Astrocyte (in vitro differentiated cells and primary cell): ENCODE results near the gene ADARB2. TPM values are rescaled to one million over a fixed set of nuclear protein-coding genes. Genes with fewer than 3 reads are reported as not detected.

ENCODE experiments used
- DNase-seq: peaks from one replicate; pipeline ENCODE4 v3.0.0-alpha.2; 2010; ENCODE audit warnings: low read depth
- FAIRE-seq: peaks from 2 replicates; lab custom pipeline; 2011; peaks lifted over from hg19 to GRCh38; lab: Jason Lieb, UNC
- H2AFZ ChIP-seq: 2 replicates; pipeline ENCODE4 v1.6.0; 2012; ENCODE audit warnings: low read depth, low read length, inconsistent platforms
- H3K27ac ChIP-seq: 2 replicates; pipeline ENCODE4 v1.5.1; 2011; ENCODE audit warnings: low read depth, low read length, inconsistent platforms
- H3K27me3 ChIP-seq: 2 replicates; pipeline ENCODE4 v1.6.0; 2011; ENCODE audit warnings: low read length, inconsistent platforms; ENCODE audit not compliant: insufficient read depth
- H3K36me3 ChIP-seq: 2 replicates; pipeline ENCODE4 v1.5.1; 2011; ENCODE audit warnings: low read length, inconsistent platforms; ENCODE audit not compliant: insufficient read depth
- H3K4me1 ChIP-seq: 2 replicates; pipeline ENCODE4 v1.5.1; 2011; ENCODE audit warnings: low read length, inconsistent platforms; ENCODE audit not compliant: insufficient read depth
- H3K4me2 ChIP-seq: 2 replicates; pipeline ENCODE4 v1.6.0; 2012; ENCODE audit warnings: low read length, inconsistent platforms
- H3K4me3 ChIP-seq: 2 replicates; pipeline ENCODE4 v1.5.1; 2011; ENCODE audit warnings: low read depth, mild to moderate bottlenecking, low read length, inconsistent platforms; ENCODE audit not compliant: insufficient read depth
- H3K79me2 ChIP-seq: 2 replicates; pipeline ENCODE4 v1.6.0; 2012; ENCODE audit warnings: mild to moderate bottlenecking, low read length, inconsistent platforms; ENCODE audit not compliant: insufficient read depth
- H3K9ac ChIP-seq: 2 replicates; pipeline ENCODE4 v1.6.0; 2012; ENCODE audit warnings: mild to moderate bottlenecking, low read length, inconsistent platforms
- H3K9me3 ChIP-seq: 2 replicates; pipeline ENCODE4 v1.5.1; 2012; ENCODE audit warnings: low read depth, mild to moderate bottlenecking, low read length, inconsistent platforms; ENCODE audit not compliant: insufficient read depth
- H4K20me1 ChIP-seq: 2 replicates; pipeline ENCODE4 v1.6.0; 2012; ENCODE audit warnings: low read length, inconsistent platforms; ENCODE audit not compliant: insufficient read depth
- H3K27ac Mint-ChIP-seq: one replicate; pipeline ENCODE4 v1.8.0; 2021; ENCODE audit warnings: mild to moderate bottlenecking, mixed read lengths; ENCODE audit not compliant: unreplicated experiment
- H3K27me3 Mint-ChIP-seq: one replicate; pipeline ENCODE4 v1.8.0; 2021; ENCODE audit warnings: low read depth, mixed read lengths; ENCODE audit not compliant: unreplicated experiment
- H3K36me3 Mint-ChIP-seq: one replicate; pipeline ENCODE4 v1.8.0; 2021; ENCODE audit warnings: low read depth, mixed read lengths; ENCODE audit not compliant: unreplicated experiment
- H3K4me1 Mint-ChIP-seq: one replicate; pipeline ENCODE4 v1.8.0; 2021; ENCODE audit warnings: low read depth, mixed read lengths; ENCODE audit not compliant: unreplicated experiment
- H3K4me3 Mint-ChIP-seq: one replicate; pipeline ENCODE4 v1.8.0; 2021; ENCODE audit warnings: mild to moderate bottlenecking, moderate library complexity, mixed read lengths; ENCODE audit not compliant: unreplicated experiment
- H3K9me3 Mint-ChIP-seq: one replicate; pipeline ENCODE4 v1.8.0; 2021; ENCODE audit warnings: mild to moderate bottlenecking, mixed read lengths; ENCODE audit not compliant: unreplicated experiment
- EZH2 ChIP-seq: IDR thresholded peaks from 2 replicates; pipeline ENCODE4 v1.6.1; 2012; ENCODE audit warnings: mild to moderate bottlenecking, low read length, inconsistent platforms; ENCODE audit not compliant: insufficient read depth
- total RNA-seq: library from RNA; stranded (reverse); gene quantifications from 2 replicates; pipeline ENCODE4 v1.2.1, GENCODE V29; 2021
- TF ChIP-seq, protein P1 (sequence below): IDR thresholded peaks from 2 replicates; pipeline ENCODE4 v1.5.1; 2011; ENCODE audit warnings: low read depth, mild to moderate bottlenecking, inconsistent platforms, low read length, moderate library complexity; ENCODE audit not compliant: insufficient read depth

Gene ADARB2
- total RNA-seq, 1 donor from 2014 or later: 0.18 TPM

DNA sequence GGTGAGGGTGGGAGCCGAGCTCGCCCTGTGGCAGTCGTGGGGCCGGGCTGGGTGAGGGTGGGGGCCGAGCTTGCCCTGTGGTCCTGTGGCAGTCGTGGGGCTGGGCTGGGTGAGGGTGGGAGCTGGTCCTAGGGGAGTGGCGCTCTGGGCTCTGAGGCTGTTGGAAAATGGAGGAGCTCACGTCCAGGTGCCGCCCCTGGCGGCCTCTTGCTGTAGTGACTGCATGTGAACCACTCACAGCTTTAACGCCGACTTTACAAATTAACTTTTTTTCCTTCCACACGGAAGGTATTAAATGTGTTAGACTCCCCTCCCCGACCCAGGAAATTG, 368.5 kb downstream of the ADARB2 start:
- Mint-ChIP-seq H3K27me3 (peaks cover 10% of the 10 kb centered on the region), H3K36me3 (no peaks in the 10 kb centered on the region), H3K4me3 (no peak overlapping the region), H3K27ac (no peak overlapping the region), H3K9me3 (no peaks in the 10 kb centered on the region), H3K4me1 (no peaks in the 10 kb centered on the region)
- H3K79me2 ChIP-seq: no peaks in the 10 kb centered on the region
- DNase-seq (no peak), FAIRE-seq (no peak)
- H4K20me1 ChIP-seq: no peaks in the 10 kb centered on the region
- no peaks in the 10 kb centered on the region for H3K9me3 ChIP-seq
- no peaks in the 10 kb centered on the region for H3K36me3 ChIP-seq
- no peak overlapping the region for H3K27ac ChIP-seq
- H3K4me3 ChIP-seq: no peak overlapping the region
- H3K27me3 ChIP-seq: no peaks in the 10 kb centered on the region
- H2AFZ ChIP-seq: no peak overlapping the region
- no peaks in the 10 kb centered on the region for H3K4me1 ChIP-seq
- H3K4me2 ChIP-seq: no peak overlapping the region
- TF ChIP-seq, protein P1, sequence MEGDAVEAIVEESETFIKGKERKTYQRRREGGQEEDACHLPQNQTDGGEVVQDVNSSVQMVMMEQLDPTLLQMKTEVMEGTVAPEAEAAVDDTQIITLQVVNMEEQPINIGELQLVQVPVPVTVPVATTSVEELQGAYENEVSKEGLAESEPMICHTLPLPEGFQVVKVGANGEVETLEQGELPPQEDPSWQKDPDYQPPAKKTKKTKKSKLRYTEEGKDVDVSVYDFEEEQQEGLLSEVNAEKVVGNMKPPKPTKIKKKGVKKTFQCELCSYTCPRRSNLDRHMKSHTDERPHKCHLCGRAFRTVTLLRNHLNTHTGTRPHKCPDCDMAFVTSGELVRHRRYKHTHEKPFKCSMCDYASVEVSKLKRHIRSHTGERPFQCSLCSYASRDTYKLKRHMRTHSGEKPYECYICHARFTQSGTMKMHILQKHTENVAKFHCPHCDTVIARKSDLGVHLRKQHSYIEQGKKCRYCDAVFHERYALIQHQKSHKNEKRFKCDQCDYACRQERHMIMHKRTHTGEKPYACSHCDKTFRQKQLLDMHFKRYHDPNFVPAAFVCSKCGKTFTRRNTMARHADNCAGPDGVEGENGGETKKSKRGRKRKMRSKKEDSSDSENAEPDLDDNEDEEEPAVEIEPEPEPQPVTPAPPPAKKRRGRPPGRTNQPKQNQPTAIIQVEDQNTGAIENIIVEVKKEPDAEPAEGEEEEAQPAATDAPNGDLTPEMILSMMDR: peak; percentile 18
- TF ChIP-seq EZH2: no peak
- no peak overlapping the region for H3K9ac ChIP-seq

DNA sequence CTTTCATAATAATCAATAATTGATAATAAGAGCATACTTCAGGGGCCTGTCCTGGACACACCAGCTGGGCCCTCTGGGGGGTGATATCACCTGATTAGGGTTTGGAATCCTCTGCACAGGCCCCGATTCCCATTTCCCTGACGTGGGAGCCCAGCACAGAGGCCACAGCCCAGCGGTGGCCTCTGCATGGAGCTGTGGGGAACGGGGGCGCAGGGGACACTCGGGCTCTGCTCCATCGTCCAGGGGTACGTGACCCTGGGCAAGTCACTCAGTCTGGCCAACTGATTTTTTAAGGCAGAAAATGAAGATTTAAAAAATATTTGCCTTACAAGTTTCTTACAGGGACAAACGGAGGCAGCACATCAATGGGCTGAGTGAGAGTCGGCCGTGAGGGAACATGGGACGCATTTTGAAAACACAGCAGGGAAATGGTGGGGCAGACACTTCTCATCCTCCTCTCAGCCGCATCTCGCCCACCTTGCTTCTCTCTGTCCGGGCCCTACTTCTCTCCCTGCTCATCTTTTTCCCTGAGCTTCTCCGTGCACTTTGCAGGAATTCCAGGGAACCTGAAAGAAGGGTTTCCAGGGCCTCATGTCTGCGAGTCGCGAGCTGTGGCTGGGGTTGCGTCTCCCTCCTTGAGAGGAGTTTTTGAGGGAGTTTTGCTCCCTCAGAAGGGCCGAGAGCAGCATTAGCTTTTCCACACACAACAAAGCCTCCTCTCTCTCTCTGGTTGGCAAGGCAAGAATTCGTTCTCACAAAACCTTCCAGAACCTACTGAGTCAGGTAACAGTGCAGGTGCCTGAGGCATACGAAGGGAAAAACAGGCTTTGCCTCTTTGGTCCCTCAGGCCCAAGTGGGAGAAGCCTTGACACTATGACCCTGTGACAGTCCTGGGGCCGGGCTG, 369.1 kb downstream of the ADARB2 start:
- Mint-ChIP-seq H3K27ac (no peak overlapping the region), H3K36me3 (no peaks in the 10 kb centered on the region), H3K4me1 (no peaks in the 10 kb centered on the region), H3K27me3 (peaks cover 10% of the 10 kb centered on the region), H3K4me3 (no peak overlapping the region), H3K9me3 (no peaks in the 10 kb centered on the region)
- H3K27me3 ChIP-seq: no peaks in the 10 kb centered on the region
- H3K4me1 ChIP-seq: no peaks in the 10 kb centered on the region
- H3K79me2 ChIP-seq: no peaks in the 10 kb centered on the region
- H3K4me3 ChIP-seq: no peak overlapping the region
- no peak overlapping the region for H2AFZ ChIP-seq
- no peak overlapping the region for H3K4me2 ChIP-seq
- DNase-seq (no peak), FAIRE-seq (no peak)
- H3K36me3 ChIP-seq: no peaks in the 10 kb centered on the region
- H3K9me3 ChIP-seq: no peaks in the 10 kb centered on the region
- TF ChIP-seq, protein P1: no peak
- no peak for TF ChIP-seq EZH2
- H3K27ac ChIP-seq: no peak overlapping the region
- H4K20me1 ChIP-seq: no peaks in the 10 kb centered on the region
- no peak overlapping the region for H3K9ac ChIP-seq
